HEK293 (cell line): Measurements from ENCODE around the gene PARP9.

ENCODE experiments used
- CTCF ChIA-PET: fragments of 350-600 bp; formaldehyde crosslinking; extraction: SDS; loops from one replicate; lab custom pipeline; 2021; ENCODE audit warnings: antibody characterized with exemption; lab: Yijun Ruan, JAX
- POLR2A ChIA-PET: fragments of 300-600 bp; formaldehyde crosslinking; extraction: SDS; loops from one replicate; lab custom pipeline; 2020; ENCODE audit warnings: antibody characterized with exemption, inconsistent platforms; lab: Yijun Ruan, JAX
- H3K27ac ChIP-seq: fragments of 200-500 bp; sonication (Bioruptor generic); 2 replicates; pipeline ENCODE4 v1.5.1; 2014; ENCODE audit warnings: low read depth, low read length, control low read depth, inconsistent platforms; ENCODE audit errors: extremely low read depth
- H3K36me3 ChIP-seq, 2 experiments: fragments of 200-500 bp in 1 of 2; sonication (Bioruptor generic) in 1 of 2; 1 replicate in 1 of 2; 2 replicates in 1 of 2; pipeline ENCODE4 v1.5.1; 2014 to 2017; ENCODE audit warnings: inconsistent platforms in 2 of 2, low read length in 2 of 2; ENCODE audit not compliant: control insufficient read depth in 2 of 2, insufficient read depth in 1 of 2
- H3K4me1 ChIP-seq: fragments of 200-500 bp; sonication (Bioruptor generic); 2 replicates; pipeline ENCODE4 v1.5.1; 2014; ENCODE audit warnings: mild to moderate bottlenecking, low read length, inconsistent platforms; ENCODE audit not compliant: control insufficient read depth, insufficient read depth
- H3K4me3 ChIP-seq: 2 replicates; pipeline ENCODE4 v1.5.1; 2011; ENCODE audit warnings: low read depth, mild to moderate bottlenecking, control low read depth, low read length, moderate library complexity
- H3K9me3 ChIP-seq: fragments of 200-500 bp; sonication (Bioruptor generic); 2 replicates; pipeline ENCODE4 v1.5.1; 2014; ENCODE audit warnings: low read depth, low read length, inconsistent platforms; ENCODE audit not compliant: control insufficient read depth, insufficient read depth
- KLF10 ChIP-seq: fragments of 450-650 bp; IDR thresholded peaks from 2 replicates; pipeline ENCODE4 v1.5.1; 2018; ENCODE audit warnings: missing biosample characterization, mild to moderate bottlenecking, missing genetic modification characterization
- KLF9 ChIP-seq: fragments of 450-650 bp; formaldehyde crosslinking; IDR thresholded peaks from 2 replicates; pipeline ENCODE4 v1.5.1; 2016; ENCODE audit warnings: missing biosample characterization, missing genetic modification characterization, low read depth
- MEIS1 ChIP-seq: sonication (generic); formaldehyde crosslinking; IDR thresholded peaks from 2 replicates; pipeline ENCODE4 v1.8.1; 2022; ENCODE audit warnings: missing genetic modification reagents, mild to moderate bottlenecking, borderline replicate concordance
- SALL2 ChIP-seq: fragments of 450-650 bp; formaldehyde crosslinking; IDR thresholded peaks from 2 replicates; pipeline ENCODE4 v1.5.0; 2017; ENCODE audit warnings: missing biosample characterization, mild to moderate bottlenecking, missing genetic modification characterization, borderline replicate concordance
- SP7 ChIP-seq: fragments of 450-650 bp; formaldehyde crosslinking; IDR thresholded peaks from 2 replicates; pipeline ENCODE4 v1.5.1; 2016; ENCODE audit warnings: missing biosample characterization, missing genetic modification characterization
- TCF7L2 ChIP-seq: IDR thresholded peaks from 2 replicates; pipeline ENCODE4 v1.6.1; 2011; ENCODE audit warnings: low read depth, mild to moderate bottlenecking, inconsistent platforms, low read length, moderate library complexity, borderline replicate concordance
- TRIM28 ChIP-seq: IDR thresholded peaks from 2 replicates; pipeline ENCODE4 v1.6.1; 2011; ENCODE audit warnings: low read length, control low read depth, borderline replicate concordance
- ZFP3 ChIP-seq: fragments of 450-650 bp; formaldehyde crosslinking; IDR thresholded peaks from 2 replicates; pipeline ENCODE4 v1.5.1; 2016; ENCODE audit warnings: low read depth, missing biosample characterization, missing genetic modification characterization
- ZNF114 ChIP-seq: fragments of 450-650 bp; formaldehyde crosslinking; IDR thresholded peaks from 2 replicates; pipeline ENCODE4 v1.5.0; 2017; ENCODE audit warnings: missing biosample characterization, missing genetic modification characterization
- ZNF202 ChIP-seq: fragments of 450-650 bp; formaldehyde crosslinking; IDR thresholded peaks from 2 replicates; pipeline ENCODE4 v1.5.1; 2016; ENCODE audit warnings: missing biosample characterization, missing genetic modification characterization, borderline replicate concordance
- ZNF274 ChIP-seq, 2 experiments: fragments of 200-500 bp in 1 of 2; fragments of 450-650 bp in 1 of 2; sonication (Bioruptor generic) in 1 of 2; formaldehyde crosslinking in 1 of 2; IDR thresholded peaks; 2 replicates each; pipeline versions ENCODE4 v1.5.1 to v1.6.1; 2014 to 2016; ENCODE audit warnings: borderline replicate concordance in 1 of 2, inconsistent platforms in 1 of 2, low read length in 1 of 2, missing biosample characterization in 1 of 2, missing genetic modification characterization in 1 of 2
- ZNF292 ChIP-seq: fragments of 450-650 bp; formaldehyde crosslinking; IDR thresholded peaks from 2 replicates; pipeline ENCODE4 v1.5.1; 2016; ENCODE audit warnings: low read depth, missing biosample characterization, missing genetic modification characterization, borderline replicate concordance
- ZNF350 ChIP-seq: fragments of 450-650 bp; formaldehyde crosslinking; IDR thresholded peaks from 2 replicates; pipeline ENCODE4 v1.5.0; 2017; ENCODE audit warnings: missing biosample characterization, mild to moderate bottlenecking, missing genetic modification characterization
- ZNF433 ChIP-seq: fragments of 450-650 bp; formaldehyde crosslinking; IDR thresholded peaks from 2 replicates; pipeline ENCODE4 v1.5.1; 2016; ENCODE audit warnings: missing biosample characterization, missing genetic modification characterization, low read depth
- ZNF501 ChIP-seq: fragments of 450-650 bp; formaldehyde crosslinking; IDR thresholded peaks from 2 replicates; pipeline ENCODE4 v1.5.1; 2016; ENCODE audit warnings: missing biosample characterization, missing genetic modification characterization
- ZNF510 ChIP-seq: fragments of 450-650 bp; formaldehyde crosslinking; IDR thresholded peaks from 2 replicates; pipeline ENCODE4 v1.5.1; 2018; ENCODE audit warnings: mild to moderate bottlenecking, missing genetic modification characterization, missing biosample characterization; ENCODE audit not compliant: insufficient replicate concordance
- ZNF544 ChIP-seq: fragments of 450-650 bp; formaldehyde crosslinking; IDR thresholded peaks from 2 replicates; pipeline ENCODE4 v1.5.0; 2017; ENCODE audit warnings: missing biosample characterization, missing genetic modification characterization
- ZNF600 ChIP-seq: fragments of 450-650 bp; formaldehyde crosslinking; IDR thresholded peaks from 2 replicates; pipeline ENCODE4 v1.5.1; 2016; ENCODE audit warnings: missing biosample characterization, missing genetic modification characterization
- ZNF658 ChIP-seq: fragments of 450-650 bp; formaldehyde crosslinking; IDR thresholded peaks from 2 replicates; pipeline ENCODE4; 2016; ENCODE audit warnings: missing biosample characterization, missing genetic modification characterization
- ZNF660 ChIP-seq: fragments of 450-650 bp; IDR thresholded peaks from 2 replicates; pipeline ENCODE4 v1.5.1; 2018; ENCODE audit warnings: missing biosample characterization, mild to moderate bottlenecking, missing genetic modification characterization
- ZNF701 ChIP-seq: fragments of 450-650 bp; formaldehyde crosslinking; IDR thresholded peaks from 2 replicates; pipeline ENCODE4 v1.5.1; 2016; ENCODE audit warnings: missing biosample characterization, missing genetic modification characterization
- ZSCAN16 ChIP-seq: fragments of 450-650 bp; formaldehyde crosslinking; IDR thresholded peaks from 2 replicates; pipeline ENCODE4 v1.5.1; 2016; ENCODE audit warnings: missing biosample characterization, missing genetic modification characterization
- TF ChIP-seq, protein P1 (sequence below): fragments of 450-650 bp; formaldehyde crosslinking; IDR thresholded peaks from 2 replicates; pipeline ENCODE4 v1.5.1; 2017; ENCODE audit warnings: missing biosample characterization, missing genetic modification characterization
- TF ChIP-seq, protein P2 (sequence below): fragments of 450-650 bp; formaldehyde crosslinking; IDR thresholded peaks from 2 replicates; pipeline ENCODE4 v1.5.1; 2016; ENCODE audit warnings: missing biosample characterization, missing genetic modification characterization
- TF ChIP-seq, protein P3 (sequence below): fragments of 450-650 bp; formaldehyde crosslinking; IDR thresholded peaks from 2 replicates; pipeline ENCODE4 v1.5.1; 2017; ENCODE audit warnings: missing biosample characterization, missing genetic modification characterization
- TF ChIP-seq, protein P4 (sequence below): fragments of 450-650 bp; formaldehyde crosslinking; IDR thresholded peaks from 2 replicates; pipeline ENCODE4 v1.5.1; 2016; ENCODE audit warnings: missing biosample characterization, missing genetic modification characterization

PARP9 gene

DNA sequence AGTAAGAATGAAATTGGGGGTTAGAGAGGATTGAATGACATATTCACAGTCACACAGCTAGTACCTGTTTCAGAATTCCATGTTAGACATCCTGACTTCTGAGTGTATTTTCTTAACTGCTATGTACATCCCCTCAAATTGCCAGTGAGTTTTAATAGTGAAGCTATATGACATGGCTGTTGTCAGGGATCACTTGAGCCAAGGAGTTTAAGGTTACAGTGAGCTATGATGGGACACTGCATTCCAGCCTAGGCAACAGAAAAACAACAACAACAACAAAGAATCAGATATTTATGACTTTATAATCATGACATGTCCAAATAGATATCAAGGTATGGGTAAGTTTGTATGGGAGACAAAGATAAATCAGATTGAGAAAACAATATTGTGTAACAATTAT lies 29.9 kb upstream of the PARP9 start:
- CTCF ChIA-PET = no interaction called here
- H3K27ac ChIP-seq = no peak overlapping the region

DNA sequence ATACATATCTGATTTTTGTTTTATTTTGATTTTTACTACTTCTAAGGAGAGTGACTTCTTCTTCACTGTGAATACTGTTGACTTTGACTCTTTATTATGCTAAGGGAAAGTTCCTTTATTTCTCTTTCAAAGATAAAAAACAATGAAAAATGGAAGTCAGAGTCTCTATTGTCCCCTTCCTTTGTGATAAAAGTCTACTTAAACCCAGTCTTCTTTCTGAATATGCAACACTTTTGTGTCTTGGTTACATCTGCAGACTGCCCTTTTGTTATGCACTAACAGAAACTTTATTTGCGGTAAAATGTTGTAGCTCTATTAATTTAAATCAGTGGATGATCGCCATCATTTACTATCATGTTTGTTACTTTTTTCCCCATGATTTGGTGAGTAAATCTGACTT lies 26.5 kb upstream of the PARP9 start:
- CTCF ChIA-PET = interaction anchor here (0.6 kb wide), 1 partner anchor 1922 kb away, joined by 4 read pairs; no protein-coding TSS in a partner anchor

More for the DNA sequence above, 29.9 kb upstream of the PARP9 start:
- no peak for TF ChIP-seq ZNF202 (tag by site-specific recombination)
- TF ChIP-seq ZNF274 (IDR thresholded peaks at IDR 0.05; ENCODE audit: low read length) = no peak
- TF ChIP-seq ZNF274 (tag by site-specific recombination; IDR thresholded peaks at IDR 0.05; ENCODE audit: borderline replicate concordance) = no peak
- TF ChIP-seq SALL2 = no peak
- TF ChIP-seq ZNF510 (tag by site-specific recombination) = no peak
- TF ChIP-seq, protein P1, sequence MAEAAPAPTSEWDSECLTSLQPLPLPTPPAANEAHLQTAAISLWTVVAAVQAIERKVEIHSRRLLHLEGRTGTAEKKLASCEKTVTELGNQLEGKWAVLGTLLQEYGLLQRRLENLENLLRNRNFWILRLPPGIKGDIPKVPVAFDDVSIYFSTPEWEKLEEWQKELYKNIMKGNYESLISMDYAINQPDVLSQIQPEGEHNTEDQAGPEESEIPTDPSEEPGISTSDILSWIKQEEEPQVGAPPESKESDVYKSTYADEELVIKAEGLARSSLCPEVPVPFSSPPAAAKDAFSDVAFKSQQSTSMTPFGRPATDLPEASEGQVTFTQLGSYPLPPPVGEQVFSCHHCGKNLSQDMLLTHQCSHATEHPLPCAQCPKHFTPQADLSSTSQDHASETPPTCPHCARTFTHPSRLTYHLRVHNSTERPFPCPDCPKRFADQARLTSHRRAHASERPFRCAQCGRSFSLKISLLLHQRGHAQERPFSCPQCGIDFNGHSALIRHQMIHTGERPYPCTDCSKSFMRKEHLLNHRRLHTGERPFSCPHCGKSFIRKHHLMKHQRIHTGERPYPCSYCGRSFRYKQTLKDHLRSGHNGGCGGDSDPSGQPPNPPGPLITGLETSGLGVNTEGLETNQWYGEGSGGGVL (tag by site-specific recombination) = no peak
- no peak for TF ChIP-seq SP7 (tag by site-specific recombination)
- TF ChIP-seq, protein P2, sequence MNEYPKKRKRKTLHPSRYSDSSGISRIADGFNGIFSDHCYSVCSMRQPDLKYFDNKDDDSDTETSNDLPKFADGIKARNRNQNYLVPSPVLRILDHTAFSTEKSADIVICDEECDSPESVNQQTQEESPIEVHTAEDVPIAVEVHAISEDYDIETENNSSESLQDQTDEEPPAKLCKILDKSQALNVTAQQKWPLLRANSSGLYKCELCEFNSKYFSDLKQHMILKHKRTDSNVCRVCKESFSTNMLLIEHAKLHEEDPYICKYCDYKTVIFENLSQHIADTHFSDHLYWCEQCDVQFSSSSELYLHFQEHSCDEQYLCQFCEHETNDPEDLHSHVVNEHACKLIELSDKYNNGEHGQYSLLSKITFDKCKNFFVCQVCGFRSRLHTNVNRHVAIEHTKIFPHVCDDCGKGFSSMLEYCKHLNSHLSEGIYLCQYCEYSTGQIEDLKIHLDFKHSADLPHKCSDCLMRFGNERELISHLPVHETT (tag by site-specific recombination) = no peak
- TF ChIP-seq ZNF701 (tag by site-specific recombination) = no peak
- no peak for TF ChIP-seq ZNF501 (tag by site-specific recombination)
- TF ChIP-seq ZNF544 = no peak
- TF ChIP-seq ZNF433 (tag by site-specific recombination) = no peak
- POLR2A ChIA-PET = no interaction called here
- no peaks in the 10 kb centered on the region for H3K9me3 ChIP-seq
- no peak overlapping the region for H3K4me3 ChIP-seq
- H3K36me3 ChIP-seq = no peaks in the 10 kb centered on the region
- H3K4me1 ChIP-seq = no peaks in the 10 kb centered on the region

More for the DNA sequence above, 26.5 kb upstream of the PARP9 start:
- Histone ChIP-seq H3K9me3 (no peaks in the 10 kb centered on the region), H3K27ac (no peak overlapping the region), H3K4me3 (no peak overlapping the region), H3K4me1 (no peaks in the 10 kb centered on the region), H3K36me3 (no peaks in the 10 kb centered on the region)
- TF ChIP-seq ZNF658 (tag by site-specific recombination) (no peak), KLF10 (tag by site-specific recombination) (no peak), ZNF350 (tag by site-specific recombination) (no peak), MEIS1 (CRISPR knock-in tag) (no peak), ZNF600 (no peak), ZNF660 (no peak), ZNF292 (tag by site-specific recombination) (no peak), TCF7L2 (no peak), KLF9 (tag by site-specific recombination) (no peak), ZFP3 (tag by site-specific recombination) (no peak), TRIM28 (no peak), ZSCAN16 (no peak), ZNF114 (no peak)
- TF ChIP-seq, protein P3, sequence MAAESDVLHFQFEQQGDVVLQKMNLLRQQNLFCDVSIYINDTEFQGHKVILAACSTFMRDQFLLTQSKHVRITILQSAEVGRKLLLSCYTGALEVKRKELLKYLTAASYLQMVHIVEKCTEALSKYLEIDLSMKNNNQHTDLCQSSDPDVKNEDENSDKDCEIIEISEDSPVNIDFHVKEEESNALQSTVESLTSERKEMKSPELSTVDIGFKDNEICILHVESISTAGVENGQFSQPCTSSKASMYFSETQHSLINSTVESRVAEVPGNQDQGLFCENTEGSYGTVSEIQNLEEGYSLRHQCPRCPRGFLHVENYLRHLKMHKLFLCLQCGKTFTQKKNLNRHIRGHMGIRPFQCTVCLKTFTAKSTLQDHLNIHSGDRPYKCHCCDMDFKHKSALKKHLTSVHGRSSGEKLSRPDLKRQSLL (tag by site-specific recombination) = no peak
- TF ChIP-seq, protein P4, sequence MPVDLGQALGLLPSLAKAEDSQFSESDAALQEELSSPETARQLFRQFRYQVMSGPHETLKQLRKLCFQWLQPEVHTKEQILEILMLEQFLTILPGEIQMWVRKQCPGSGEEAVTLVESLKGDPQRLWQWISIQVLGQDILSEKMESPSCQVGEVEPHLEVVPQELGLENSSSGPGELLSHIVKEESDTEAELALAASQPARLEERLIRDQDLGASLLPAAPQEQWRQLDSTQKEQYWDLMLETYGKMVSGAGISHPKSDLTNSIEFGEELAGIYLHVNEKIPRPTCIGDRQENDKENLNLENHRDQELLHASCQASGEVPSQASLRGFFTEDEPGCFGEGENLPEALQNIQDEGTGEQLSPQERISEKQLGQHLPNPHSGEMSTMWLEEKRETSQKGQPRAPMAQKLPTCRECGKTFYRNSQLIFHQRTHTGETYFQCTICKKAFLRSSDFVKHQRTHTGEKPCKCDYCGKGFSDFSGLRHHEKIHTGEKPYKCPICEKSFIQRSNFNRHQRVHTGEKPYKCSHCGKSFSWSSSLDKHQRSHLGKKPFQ = no peak
- POLR2A ChIA-PET = no interaction called here
